Left lung (tissue), 10 donors: ENCODE data around the gene ARL6IP4. TPM values are rescaled to one million over a fixed set of nuclear protein-coding genes. Genes with fewer than 3 reads are reported as not detected.

Experiments used
- ATAC-seq: fragments of 200-7000 bp; cut with Tn5 transposase; one replicate; pipeline ENCODE4 v1.9.1; 2020; ENCODE audit warnings: moderate library complexity
- DNase-seq, 4 donors: peaks; one replicate each; pipeline ENCODE4 v3.0.0-alpha.2; 2013 to 2020
- H3K27ac ChIP-seq, 2 donors: fragments of 200-600 bp; sonication (generic) in 1 of 2; one replicate each; pipeline versions ENCODE4 v1.5.0 to v1.8.0; 2020 to 2021
- H3K27me3 ChIP-seq, 2 donors: fragments of 200-600 bp; sonication (generic) in 1 of 2; one replicate each; pipeline versions ENCODE4 v1.5.0 to v1.8.0; 2020 to 2021
- H3K36me3 ChIP-seq, 2 donors: fragments of 200-600 bp; sonication (generic) in 1 of 2; one replicate each; pipeline versions ENCODE4 v1.5.0 to v1.8.0; 2020 to 2021
- H3K4me1 ChIP-seq, 2 donors: fragments of 200-600 bp; one replicate each; pipeline ENCODE4 v1.8.0; 2021
- H3K4me3 ChIP-seq, 2 donors: fragments of 200-600 bp; sonication (generic) in 1 of 2; one replicate each; pipeline versions ENCODE4 v1.5.0 to v1.8.0; 2020 to 2021; ENCODE audit warnings: mild to moderate bottlenecking in 1 of 2
- H3K9me3 ChIP-seq, 2 donors: fragments of 200-600 bp; sonication (generic) in 1 of 2; one replicate each; pipeline versions ENCODE4 v1.5.0 to v1.8.0; 2020 to 2021
- CTCF ChIP-seq, 2 donors: fragments of 200-600 bp; sonication (generic) in 1 of 2; IDR thresholded peaks; one replicate each; pipeline versions ENCODE4 v1.5.0 to v1.8.0; 2021; ENCODE audit warnings: antibody characterized with exemption in 2 of 2
- intact Hi-C, 2 donors: fragments of 100-400 bp; cut with DNase I; formaldehyde crosslinking; loops; one replicate each; pipeline versions ENCODE4 v1.11.2 to v1.14.2; 2022
- polyA plus RNA-seq, 6 donors: library from polyadenylated mRNA; unstranded; fragments of 120-200 nt; gene quantifications; one replicate each; pipeline ENCODE4 v1.2.1, GENCODE V29; 2013; ENCODE audit not compliant: insufficient read length in 6 of 6
- total RNA-seq, 2 donors: library from RNA; stranded (reverse); fragmentation: NEBNext Ultra II Directional; extraction: Animal tissue kit (Norgen Biotek cat#: 25700); gene quantifications; one replicate each; pipeline ENCODE4 v1.2.1, GENCODE V29; 2021
- donor health status: DM: no; HTN: yes; CAD: no.
- donor health status: DM: no; HTN: no; CAD: no.

The ARL6IP4 gene
- total and polyA plus RNA-seq, 8 donors: 122 to 198 (median 158) TPM

- no peaks in the 10 kb centered on the region for H3K27me3 ChIP-seq
- H3K4me1 ChIP-seq: peaks cover 0 to 29% of the 10 kb centered on the region in 2 donors
- no peak overlapping the region for H3K27ac ChIP-seq
- DNase-seq (peak in 1 of 4 donors; percentile 56), ATAC-seq (no peak)
- H3K36me3 ChIP-seq: no peaks in the 10 kb centered on the region
- TF ChIP-seq CTCF (IDR thresholded peaks at IDR 0.05): no peak
- no peak overlapping the region for H3K4me3 ChIP-seq
- no peaks in the 10 kb centered on the region for H3K9me3 ChIP-seq
- intact Hi-C loops: loop anchor here (5.0 kb wide), 2 partner anchors 93 to 158 kb away; no protein-coding TSS in a partner anchor
Observed at GRCh38 chr12:122949816-122950675, 30.4 kb upstream of the ARL6IP4 start.

- intact Hi-C loops: loop anchor here (5.0 kb wide), 2 partner anchors 94 to 159 kb away; no protein-coding TSS in a partner anchor
- Histone ChIP-seq H3K27ac (no peak overlapping the region), H3K9me3 (no peaks in the 10 kb centered on the region), H3K27me3 (no peaks in the 10 kb centered on the region), H3K4me3 (no peak overlapping the region), H3K36me3 (no peaks in the 10 kb centered on the region), H3K4me1 (peaks cover 0 to 16% of the 10 kb centered on the region in 2 donors)
- TF ChIP-seq CTCF (IDR thresholded peaks at IDR 0.05): no peak
- ATAC-seq (peak; percentile 16), DNase-seq (no peak)
Observed at GRCh38 chr12:122951406-122951805, 29.1 kb upstream of the ARL6IP4 start.

- ATAC-seq (peak; percentile 97), DNase-seq (peak in 3 of 4 donors; percentile 80 to 85 (median 80))
- intact Hi-C loops: loop anchor here (5.0 kb wide), 2 partner anchors 95 to 160 kb away; no protein-coding TSS in a partner anchor
- Histone ChIP-seq H3K27ac (no peak overlapping the region), H3K9me3 (no peaks in the 10 kb centered on the region), H3K4me1 (peaks cover 0 to 8% of the 10 kb centered on the region in 2 donors), H3K4me3 (no peak overlapping the region), H3K36me3 (no peaks in the 10 kb centered on the region), H3K27me3 (no peaks in the 10 kb centered on the region)
- TF ChIP-seq CTCF (IDR thresholded peaks at IDR 0.05): peak; percentile 78 to 91
Observed at GRCh38 chr12:122951979-122952892, 28.2 kb upstream of the ARL6IP4 start.

- Histone ChIP-seq H3K36me3 (peaks cover 0 to 7% of the 10 kb centered on the region in 2 donors), H3K4me3 (no peak overlapping the region)
- no peak for ATAC-seq
Observed at GRCh38 chr12:122955156-122955555, 25.3 kb upstream of the ARL6IP4 start.

More at GRCh38 chr12:122955156-122955555, 25.3 kb upstream of the ARL6IP4 start:
- no peaks in the 10 kb centered on the region for H3K9me3 ChIP-seq
- intact Hi-C loops: no loop called here
- TF ChIP-seq CTCF (IDR thresholded peaks at IDR 0.05): no peak
- DNase-seq: no peak
- H3K27me3 ChIP-seq: no peaks in the 10 kb centered on the region
- no peaks in the 10 kb centered on the region for H3K4me1 ChIP-seq
- H3K27ac ChIP-seq: no peak overlapping the region
